GM20000 (cell line): ENCODE data around the gene S100A8.

Source experiments
- DNase-seq: peaks from one replicate; pipeline ENCODE4 v3.0.0; 2012; ENCODE audit warnings: low spot score
- CTCF ChIP-seq: IDR thresholded peaks from 2 replicates; pipeline ENCODE4 v1.5.1; 2012; ENCODE audit warnings: mild to moderate bottlenecking, control low read depth; ENCODE audit errors: extremely low read depth, missing control alignments

The S100A8 gene

GRCh38 chr1:153392822-153393221 is 1.9 kb upstream of the S100A8 start:
- no peak for DNase-seq
- TF ChIP-seq CTCF = no peak

- no peak for DNase-seq
- TF ChIP-seq CTCF = no peak
Measured at GRCh38 chr1:153392258-153392657, 1.4 kb upstream of the S100A8 start.

- DNase-seq = no peak
- no peak for TF ChIP-seq CTCF
Measured at GRCh38 chr1:153389973-153390879, 647 bp downstream of the S100A8 start.

DNA sequence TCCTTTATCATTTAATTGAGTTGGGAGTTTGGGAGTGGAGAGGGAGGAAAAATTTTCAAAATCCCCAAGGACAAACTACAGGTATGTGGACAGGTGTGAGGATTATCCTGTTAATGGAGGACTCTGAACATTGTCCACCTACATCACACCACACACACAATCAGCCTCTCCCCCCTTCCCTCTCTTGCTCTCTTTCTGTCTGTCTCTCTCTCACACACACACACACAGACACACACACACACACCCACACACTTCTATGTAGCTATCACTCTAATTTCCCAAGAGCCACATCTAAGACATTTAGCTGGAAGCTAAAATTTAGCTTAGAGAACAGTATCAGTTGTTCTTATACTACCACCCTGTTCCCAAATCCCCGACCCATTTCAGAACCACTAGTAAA is 1.5 kb downstream of the S100A8 start:
- TF ChIP-seq CTCF = no peak
- DNase-seq = no peak

GRCh38 chr1:153387785-153388184 is 3.1 kb downstream of the S100A8 start:
- TF ChIP-seq CTCF = no peak
- DNase-seq = no peak

DNA sequence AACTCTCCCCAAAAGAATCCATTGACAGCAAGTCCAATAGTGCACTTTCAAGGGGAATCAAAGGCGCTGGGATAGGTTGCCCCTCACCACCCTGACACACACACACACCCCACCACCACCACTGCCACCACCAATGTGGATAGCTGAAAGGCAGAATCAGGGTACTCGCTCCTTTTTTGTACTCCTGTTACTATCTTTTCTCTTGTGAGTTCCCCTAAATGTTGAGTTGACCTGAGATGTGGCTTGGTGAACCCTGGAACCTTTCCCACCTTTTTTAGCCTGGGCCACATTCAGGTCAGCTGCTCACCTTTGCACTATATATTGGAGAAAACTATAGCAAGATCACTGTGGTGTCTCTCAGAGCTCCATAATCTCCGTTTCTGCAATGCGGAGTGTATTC is 3.9 kb downstream of the S100A8 start:
- no peak for DNase-seq
- TF ChIP-seq CTCF = no peak

DNA sequence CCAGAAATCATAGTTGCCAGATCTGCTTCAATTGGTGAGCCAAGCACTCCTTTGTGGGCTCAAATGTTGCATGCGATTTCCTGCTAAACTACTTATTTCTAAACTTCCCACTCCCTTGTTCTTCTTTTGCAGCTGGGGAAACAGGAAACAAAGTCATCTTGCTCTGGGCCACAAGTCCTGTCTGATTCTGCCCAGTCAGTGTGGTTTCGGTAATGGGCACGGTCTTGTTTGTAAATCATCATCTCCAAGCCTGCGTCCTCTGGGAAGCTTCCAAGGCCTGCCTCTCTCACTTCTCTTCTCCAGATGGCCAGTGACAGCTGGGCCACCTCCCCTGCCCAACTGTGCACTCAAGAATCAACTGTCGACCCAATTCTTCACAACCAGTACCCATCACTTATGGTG is 4.4 kb downstream of the S100A8 start:
- TF ChIP-seq CTCF = no peak
- no peak for DNase-seq
